UCSD-AML1 (cell line): ENCODE measurements around the gene LMO7.

Source experiments
- DNase-seq: peaks from one replicate; lab custom pipeline; 2025; ENCODE audit not compliant: unreplicated experiment; lab: John Stamatoyannopoulos, UW

Gene LMO7

DNA sequence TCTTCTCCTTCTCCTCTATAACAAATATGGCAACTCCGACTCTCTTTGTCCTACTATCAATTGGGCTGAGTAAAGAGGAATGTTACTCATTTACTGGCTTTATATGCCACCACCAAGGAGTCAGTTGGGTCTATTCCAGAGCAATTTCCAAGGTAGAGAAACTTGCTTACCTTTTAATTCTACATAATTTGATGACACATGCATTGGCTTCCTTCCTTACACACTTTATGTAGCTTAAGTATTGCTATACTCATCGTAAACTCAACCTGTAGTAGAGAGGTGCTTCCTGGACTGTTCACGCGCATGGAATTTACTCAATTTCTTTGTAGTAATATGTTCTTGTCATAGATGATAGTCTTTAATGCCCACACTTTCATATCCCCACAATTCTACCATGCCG, 160.7 kb downstream of the LMO7 start:
- DNase-seq: no peak

- DNase-seq: no peak
Measured at GRCh38 chr13:75797239-75797638, 161.1 kb downstream of the LMO7 start.

GRCh38 chr13:75797719-75798118, 161.6 kb downstream of the LMO7 start:
- no peak for DNase-seq

DNA sequence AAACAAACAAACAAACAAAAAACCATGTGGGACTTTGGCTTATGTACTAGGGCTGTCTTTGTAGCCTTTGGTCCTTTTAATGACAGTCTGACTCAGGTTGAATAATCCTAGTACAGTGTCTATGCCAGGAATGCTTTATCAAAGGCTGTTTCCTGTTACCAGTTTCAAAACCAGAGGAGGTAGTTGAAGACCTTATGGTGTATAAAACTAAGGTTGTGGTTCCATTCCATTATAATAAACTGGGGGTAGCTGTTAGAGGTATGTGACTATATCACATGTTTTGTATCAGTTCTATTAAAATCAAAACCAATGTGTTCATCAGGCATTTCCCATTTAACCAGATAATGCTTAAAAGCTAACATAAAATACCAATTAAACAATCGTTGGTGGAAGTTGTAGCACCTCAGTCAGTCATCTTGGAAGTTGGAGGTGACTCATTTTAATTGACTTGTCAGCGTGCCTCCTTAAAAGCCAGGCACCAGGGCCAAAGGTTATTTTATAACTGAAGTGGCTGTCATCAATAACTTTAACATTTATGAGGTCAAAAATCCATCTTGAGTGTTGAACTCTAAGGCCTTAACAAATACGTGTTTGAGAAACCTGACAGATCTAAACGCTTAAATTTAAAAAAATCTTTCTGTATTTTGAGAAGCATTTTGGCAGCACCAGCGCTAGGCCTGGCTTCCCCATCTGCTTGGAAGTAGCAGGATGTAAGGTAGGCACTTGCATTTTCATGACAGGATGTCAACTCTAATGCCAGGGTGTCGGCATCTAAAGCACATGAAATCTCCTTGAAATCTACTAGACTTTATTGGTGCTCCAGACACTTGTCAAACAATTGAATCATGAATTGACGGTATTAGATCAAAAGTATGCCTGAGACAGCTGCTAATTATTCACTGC, 162.5 kb downstream of the LMO7 start:
- no peak for DNase-seq

- DNase-seq: no peak
Measured at GRCh38 chr13:75800545-75800944, 164.4 kb downstream of the LMO7 start.

GRCh38 chr13:75801388-75801945, 165.3 kb downstream of the LMO7 start:
- no peak for DNase-seq

DNA sequence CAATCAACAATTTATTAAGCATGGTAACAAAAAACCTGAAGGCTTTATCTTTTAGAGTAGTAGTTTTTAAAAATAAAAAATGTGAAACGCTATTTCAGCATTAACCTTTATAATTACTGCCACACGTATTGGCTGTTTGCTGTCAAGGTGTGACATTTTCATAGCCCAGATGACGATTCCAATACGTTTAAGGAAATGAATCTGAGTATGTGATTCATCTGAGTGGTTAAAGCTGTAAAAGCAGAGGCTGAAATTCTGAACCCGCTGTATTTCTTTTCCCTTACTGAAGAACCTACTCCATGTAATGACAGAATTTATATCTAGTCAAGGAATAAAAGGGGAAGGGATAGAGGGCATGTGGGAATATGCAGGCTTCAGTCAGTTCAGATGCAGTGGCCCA, 166.0 kb downstream of the LMO7 start:
- no peak for DNase-seq

DNA sequence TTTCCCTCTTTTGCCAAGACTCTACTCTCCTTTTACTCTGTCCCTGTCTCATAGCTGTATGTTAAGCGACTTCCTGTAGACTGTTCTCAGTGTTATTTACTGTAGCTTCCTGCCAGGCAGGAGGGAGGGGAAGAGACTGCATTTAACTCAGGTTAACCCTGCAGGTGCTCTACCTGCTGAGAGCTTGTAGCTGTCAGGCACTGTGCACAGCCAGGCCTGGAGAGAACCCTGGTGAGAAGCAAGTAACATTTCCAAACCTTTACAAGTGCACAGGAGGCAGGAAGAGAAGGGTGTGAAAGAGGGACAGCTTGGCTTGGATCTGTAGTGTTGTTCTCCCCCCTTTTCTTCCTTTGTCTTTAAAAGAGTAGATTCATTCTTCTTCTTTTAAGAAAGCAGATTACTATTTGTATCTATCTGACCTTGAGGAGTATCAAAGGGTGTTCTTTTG, 167.1 kb downstream of the LMO7 start:
- peak; percentile 25 for DNase-seq

DNA sequence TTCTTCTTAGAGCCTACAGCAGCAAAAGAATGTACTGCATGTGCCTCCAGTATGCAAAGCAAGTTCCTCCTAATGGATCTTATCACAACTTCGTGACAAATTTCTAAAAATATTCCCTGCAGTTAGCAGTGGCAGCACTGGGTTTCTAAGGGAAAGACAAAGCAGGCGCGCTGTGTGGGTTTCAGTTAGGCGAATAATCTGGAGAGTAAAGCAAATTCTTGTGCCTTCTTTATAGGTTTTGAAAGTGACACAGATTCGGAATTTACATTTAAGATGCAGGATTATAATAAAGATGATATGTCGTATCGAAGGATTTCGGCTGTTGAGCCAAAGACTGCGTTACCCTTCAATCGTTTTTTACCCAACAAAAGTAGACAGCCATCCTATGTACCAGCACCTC, 167.9 kb downstream of the LMO7 start:
- no peak for DNase-seq

DNA sequence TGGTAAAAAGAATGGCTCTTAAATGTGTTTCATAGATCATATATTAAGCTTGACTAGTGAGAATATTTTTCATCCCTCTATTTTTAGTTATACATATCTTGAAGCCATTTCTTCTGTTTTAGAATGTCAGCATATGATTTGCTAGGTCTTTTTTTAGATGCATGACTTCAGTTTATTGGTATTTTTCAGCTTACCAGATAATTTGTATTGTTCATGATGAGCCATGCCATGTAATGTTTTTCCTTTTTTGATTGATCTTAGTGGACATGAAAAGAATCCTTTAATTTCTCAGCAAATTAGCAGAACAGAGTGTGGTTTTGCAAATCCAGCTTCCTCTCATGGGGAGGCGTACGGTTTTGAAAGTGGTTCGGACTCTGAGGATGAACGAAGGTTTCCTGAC, 168.5 kb downstream of the LMO7 start:
- DNase-seq: no peak

- no peak for DNase-seq
Measured at GRCh38 chr13:75806117-75806516, 170.0 kb downstream of the LMO7 start.

DNA sequence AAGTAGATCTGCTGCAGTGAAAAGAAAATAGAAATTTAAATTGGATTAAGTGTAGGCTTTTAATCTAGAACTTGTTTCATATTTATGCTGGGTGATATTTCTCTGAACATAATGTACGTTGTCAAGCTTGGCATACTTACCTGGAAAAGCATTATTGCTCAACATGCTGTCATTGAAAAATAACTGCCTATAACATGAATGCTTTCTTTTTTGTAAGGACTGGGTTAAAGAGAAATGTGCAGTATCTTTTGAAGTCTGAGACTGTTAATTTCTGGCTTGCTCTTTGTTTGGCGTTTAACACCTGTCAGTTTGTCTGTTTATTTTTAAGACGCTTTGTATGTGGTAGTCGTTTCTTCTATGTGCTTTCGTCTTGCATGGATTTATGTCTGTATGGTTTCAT, 175.2 kb downstream of the LMO7 start:
- no peak for DNase-seq

GRCh38 chr13:75811841-75812240, 175.7 kb downstream of the LMO7 start:
- no peak for DNase-seq

DNA sequence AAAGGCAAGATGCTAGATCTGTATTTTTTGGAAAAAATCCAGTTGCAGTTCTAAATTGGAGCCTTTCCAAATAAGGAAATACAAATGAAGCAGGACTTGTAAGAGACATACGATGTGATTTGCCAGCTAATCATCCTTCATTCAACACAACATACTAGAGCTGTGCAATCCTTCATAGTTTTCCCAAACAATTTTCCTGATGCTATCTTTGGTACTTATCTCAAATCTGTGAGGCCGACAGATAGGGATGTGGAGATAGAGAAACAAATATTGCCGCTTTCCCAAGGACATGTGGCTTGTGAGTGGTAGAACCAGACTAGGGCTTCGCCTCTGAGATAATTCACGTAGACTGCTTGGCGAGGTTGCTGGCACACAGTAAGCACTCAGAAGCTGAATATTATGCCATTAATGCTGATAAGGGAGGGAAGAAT, 176.6 kb downstream of the LMO7 start:
- DNase-seq: no peak

DNA sequence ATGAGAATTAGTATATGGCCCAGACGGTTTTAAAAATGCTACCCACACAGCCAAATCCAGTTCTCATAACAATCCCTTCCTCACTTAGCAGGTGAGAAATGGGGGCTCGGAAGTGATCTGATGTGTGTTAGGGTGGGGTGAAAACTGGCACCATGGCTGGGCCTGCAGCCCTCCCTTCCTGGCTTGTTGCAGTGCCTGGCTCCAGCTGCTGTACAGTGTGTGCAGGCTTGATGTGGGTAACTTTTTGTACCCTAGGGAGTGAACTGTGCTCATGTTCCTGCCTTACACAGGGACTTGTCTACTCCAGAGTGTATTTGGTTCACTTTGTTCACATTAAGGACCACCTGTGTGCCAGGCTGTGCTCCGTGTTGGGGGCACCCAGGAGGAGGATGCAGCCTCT, 177.2 kb downstream of the LMO7 start:
- DNase-seq: no peak

- DNase-seq: no peak
Measured at GRCh38 chr13:75818179-75818967, 182.2 kb downstream of the LMO7 start.

DNA sequence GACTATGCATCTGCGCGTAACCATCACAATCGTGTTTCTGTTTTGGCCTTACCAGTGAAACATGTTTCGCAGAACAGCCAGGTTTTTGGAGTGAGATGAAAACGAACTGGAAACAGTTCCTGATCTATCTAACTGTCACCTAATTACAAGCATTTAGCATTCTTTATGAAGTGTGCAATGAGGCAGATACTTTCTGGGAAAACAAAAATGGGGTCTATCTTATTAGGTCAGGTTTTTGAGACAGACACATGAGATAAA, 182.8 kb downstream of the LMO7 start:
- DNase-seq: no peak

DNA sequence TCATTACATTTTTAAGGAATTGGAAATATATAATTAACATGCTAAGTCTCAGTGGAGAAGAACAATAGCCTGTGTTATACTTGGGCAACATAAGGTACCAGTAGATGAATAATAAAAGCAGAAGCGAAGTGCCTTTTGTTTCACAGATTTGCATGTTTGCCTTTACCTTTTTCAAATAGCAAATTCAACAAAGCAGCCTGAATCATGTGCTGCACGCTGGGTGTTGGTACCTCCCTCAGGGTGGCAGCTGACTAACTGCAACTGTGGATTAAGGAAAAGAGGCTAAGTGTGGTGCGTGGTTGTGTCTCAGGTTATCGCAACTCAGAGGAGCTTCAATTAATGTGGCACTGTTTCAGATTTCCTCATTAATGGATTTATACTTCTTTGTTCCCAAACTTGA, 189.0 kb downstream of the LMO7 start:
- no peak for DNase-seq

- no peak for DNase-seq
Measured at GRCh38 chr13:75825594-75825993, 189.5 kb downstream of the LMO7 start.

GRCh38 chr13:75826391-75826790, 190.3 kb downstream of the LMO7 start:
- DNase-seq: no peak

- no peak for DNase-seq
Measured at GRCh38 chr13:75829830-75830229, 193.7 kb downstream of the LMO7 start.

GRCh38 chr13:75830842-75831241, 194.7 kb downstream of the LMO7 start:
- no peak for DNase-seq
